ENCODE results near the gene BIRC2. TPM values are rescaled to one million over a fixed set of nuclear protein-coding genes. Genes with fewer than 3 reads are reported as not detected.

The BIRC2 gene
- total RNA-seq, 1 donor from 2014 or later: 69.9 TPM

GRCh38 chr11:102304686-102305085 is 42.3 kb upstream of the BIRC2 start:
- no peaks in the 10 kb centered on the region for H3K36me3 ChIP-seq (ENCODE audit: insufficient read depth, low read length)
- Mint-ChIP-seq H3K4me1 (ENCODE audit: low read depth, unreplicated experiment) (peaks cover 2% of the 10 kb centered on the region), H3K36me3 (ENCODE audit: low read depth, unreplicated experiment) (no peaks in the 10 kb centered on the region), H3K4me3 (ENCODE audit: unreplicated experiment) (no peak overlapping the region), H3K27ac (ENCODE audit: unreplicated experiment) (no peak overlapping the region), H3K27me3 (ENCODE audit: low read depth, unreplicated experiment) (no peaks in the 10 kb centered on the region), H3K9me3 (ENCODE audit: unreplicated experiment) (peaks cover 9% of the 10 kb centered on the region)
- H3K27ac ChIP-seq (ENCODE audit: low read depth, low read length): no peak overlapping the region
- H3K27me3 ChIP-seq (ENCODE audit: insufficient read depth, low read length): no peaks in the 10 kb centered on the region
- H4K20me1 ChIP-seq (ENCODE audit: insufficient read depth, low read length): no peaks in the 10 kb centered on the region
- H3K4me1 ChIP-seq (ENCODE audit: insufficient read depth, low read length): no peaks in the 10 kb centered on the region
- H3K4me2 ChIP-seq (ENCODE audit: low read length): no peak overlapping the region
- no peaks in the 10 kb centered on the region for H3K79me2 ChIP-seq (ENCODE audit: insufficient read depth, low read length)
- no peak for TF ChIP-seq EZH2 (IDR thresholded peaks at IDR 0.05; ENCODE audit: insufficient read depth, low read length)
- no peak for TF ChIP-seq CTCF (IDR thresholded peaks at IDR 0.05; ENCODE audit: insufficient read depth, low read depth, low read length)
- no peak overlapping the region for H2AFZ ChIP-seq (ENCODE audit: low read depth, low read length)
- no peak overlapping the region for H3K4me3 ChIP-seq (ENCODE audit: insufficient read depth, low read depth, low read length)
- FAIRE-seq (no peak), DNase-seq (ENCODE audit: low read depth) (no peak)
- no peak overlapping the region for H3K9ac ChIP-seq (ENCODE audit: low read length)
- H3K9me3 ChIP-seq (ENCODE audit: insufficient read depth, low read depth, low read length): peaks cover 3% of the 10 kb centered on the region

DNA sequence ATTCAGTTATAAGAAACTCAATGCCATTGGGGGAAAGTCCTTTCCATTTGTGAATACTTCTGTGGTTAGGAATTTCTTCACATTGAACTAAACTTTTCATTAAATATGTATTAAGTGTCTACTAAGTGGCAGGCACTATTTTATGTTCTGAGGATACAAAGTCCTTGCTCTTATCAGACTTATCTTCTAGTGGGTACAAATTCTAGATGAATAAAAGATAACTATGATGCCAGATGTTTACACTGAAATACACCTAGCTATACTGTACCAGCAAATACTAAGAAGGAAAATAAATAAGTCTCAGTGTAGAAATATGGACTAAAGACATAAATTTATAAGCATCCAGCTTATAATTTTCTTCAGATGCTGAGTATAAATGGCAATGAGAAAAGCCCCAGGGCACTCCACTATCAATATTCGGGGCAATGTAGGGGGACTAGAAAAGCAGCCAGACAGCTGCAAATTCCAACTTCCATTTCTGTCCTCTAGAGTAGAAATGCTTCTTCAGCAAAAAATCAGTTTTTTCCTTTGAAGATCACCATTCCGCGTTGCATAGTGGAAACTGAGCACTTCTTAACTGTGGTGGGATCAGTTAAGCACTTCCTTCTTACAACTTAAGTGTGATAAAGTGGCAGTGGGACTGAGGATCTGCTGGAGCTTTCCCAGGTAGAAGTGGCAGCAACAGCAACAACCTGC is 41.5 kb upstream of the BIRC2 start:
- peaks cover 2% of the 10 kb centered on the region for H3K4me1 Mint-ChIP-seq (ENCODE audit: low read depth, unreplicated experiment)
- no peak overlapping the region for H2AFZ ChIP-seq (ENCODE audit: low read depth, low read length)
- no peaks in the 10 kb centered on the region for H4K20me1 ChIP-seq (ENCODE audit: insufficient read depth, low read length)
- no peak overlapping the region for H3K9ac ChIP-seq (ENCODE audit: low read length)
- no peak overlapping the region for H3K4me2 ChIP-seq (ENCODE audit: low read length)
- no peak overlapping the region for H3K27ac ChIP-seq (ENCODE audit: low read depth, low read length)
- no peak overlapping the region for H3K4me3 ChIP-seq (ENCODE audit: insufficient read depth, low read depth, low read length)
- H3K27ac Mint-ChIP-seq (ENCODE audit: unreplicated experiment): no peak overlapping the region
- no peak for DNase-seq (ENCODE audit: low read depth)
- TF ChIP-seq EZH2 (IDR thresholded peaks at IDR 0.05; ENCODE audit: insufficient read depth, low read length): no peak
- peaks cover 3% of the 10 kb centered on the region for H3K9me3 ChIP-seq (ENCODE audit: insufficient read depth, low read depth, low read length)
- no peaks in the 10 kb centered on the region for H3K36me3 Mint-ChIP-seq (ENCODE audit: low read depth, unreplicated experiment)
- H3K36me3 ChIP-seq (ENCODE audit: insufficient read depth, low read length): no peaks in the 10 kb centered on the region
- no peaks in the 10 kb centered on the region for H3K27me3 ChIP-seq (ENCODE audit: insufficient read depth, low read length)
- no peak overlapping the region for H3K4me3 Mint-ChIP-seq (ENCODE audit: unreplicated experiment)
- no peaks in the 10 kb centered on the region for H3K4me1 ChIP-seq (ENCODE audit: insufficient read depth, low read length)
- H3K79me2 ChIP-seq (ENCODE audit: insufficient read depth, low read length): no peaks in the 10 kb centered on the region
- H3K9me3 Mint-ChIP-seq (ENCODE audit: unreplicated experiment): peaks cover 9% of the 10 kb centered on the region
- H3K27me3 Mint-ChIP-seq (ENCODE audit: low read depth, unreplicated experiment): no peaks in the 10 kb centered on the region
- FAIRE-seq: no peak

GRCh38 chr11:102306048-102306597 is 40.9 kb upstream of the BIRC2 start:
- Histone ChIP-seq H4K20me1 (ENCODE audit: insufficient read depth, low read length) (no peaks in the 10 kb centered on the region), H3K79me2 (ENCODE audit: insufficient read depth, low read length) (no peaks in the 10 kb centered on the region), H3K27ac (ENCODE audit: low read depth, low read length) (no peak overlapping the region), H3K36me3 (ENCODE audit: insufficient read depth, low read length) (no peaks in the 10 kb centered on the region), H3K4me3 (ENCODE audit: insufficient read depth, low read depth, low read length) (no peak overlapping the region), H3K4me1 (ENCODE audit: insufficient read depth, low read length) (no peaks in the 10 kb centered on the region), H3K9me3 (ENCODE audit: insufficient read depth, low read depth, low read length) (peaks cover 3% of the 10 kb centered on the region), H3K9ac (ENCODE audit: low read length) (no peak overlapping the region), H2AFZ (ENCODE audit: low read depth, low read length) (no peak overlapping the region), H3K4me2 (ENCODE audit: low read length) (peak overlapping the region; percentile 3), H3K27me3 (ENCODE audit: insufficient read depth, low read length) (no peaks in the 10 kb centered on the region)
- TF ChIP-seq EZH2 (IDR thresholded peaks at IDR 0.05; ENCODE audit: insufficient read depth, low read length): no peak
- TF ChIP-seq CTCF (IDR thresholded peaks at IDR 0.05; ENCODE audit: insufficient read depth, low read depth, low read length): no peak
- peaks cover 9% of the 10 kb centered on the region for H3K9me3 Mint-ChIP-seq (ENCODE audit: unreplicated experiment)
- no peak for DNase-seq (ENCODE audit: low read depth)
- no peak for FAIRE-seq
- H3K36me3 Mint-ChIP-seq (ENCODE audit: low read depth, unreplicated experiment): no peaks in the 10 kb centered on the region
- H3K27ac Mint-ChIP-seq (ENCODE audit: unreplicated experiment): no peak overlapping the region
- H3K27me3 Mint-ChIP-seq (ENCODE audit: low read depth, unreplicated experiment): no peaks in the 10 kb centered on the region
- peaks cover 2% of the 10 kb centered on the region for H3K4me1 Mint-ChIP-seq (ENCODE audit: low read depth, unreplicated experiment)
- H3K4me3 Mint-ChIP-seq (ENCODE audit: unreplicated experiment): no peak overlapping the region

All from astrocyte (in vitro differentiated cells and primary cell).